SK-MEL-5 (cell line): ENCODE measurements around the gene GADD45B. TPM values are rescaled to one million over a fixed set of nuclear protein-coding genes. Genes with fewer than 3 reads are reported as not detected.

Experiments used
- DNase-seq: peaks from one replicate; pipeline ENCODE4 v3.0.0-alpha.2; 2016; ENCODE audit warnings: low read depth, low spot score
- in situ Hi-C: cut with HindIII; loops from 2 replicates; pipeline ENCODE4 v1.10.0; 2016; ENCODE audit warnings: low sequenced_read_pairs, high pct_unique_total_duplicates, low pct_unique_long_range_greater_than_20kb
- polyA plus RNA-seq, 2 experiments: library from polyadenylated mRNA; depleted of rRNA; stranded (reverse); fragments of >200 nt; gene quantifications; 2 replicates each; pipeline ENCODE4 v1.2.3, GENCODE V29; 2015
- total RNA-seq: library from RNA; depleted of rRNA; stranded (reverse); fragments of >200 nt; shearing (Covaris generic); gene quantifications from 2 replicates; pipeline ENCODE4 v1.2.3, GENCODE V29; 2014; rRNA removed

Gene GADD45B, protein sequence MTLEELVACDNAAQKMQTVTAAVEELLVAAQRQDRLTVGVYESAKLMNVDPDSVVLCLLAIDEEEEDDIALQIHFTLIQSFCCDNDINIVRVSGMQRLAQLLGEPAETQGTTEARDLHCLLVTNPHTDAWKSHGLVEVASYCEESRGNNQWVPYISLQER
- 4.0 TPM in 2 replicates for total RNA-seq
- polyA plus RNA-seq (2015; cell fraction: cytosol; rRNA removed), result 4.4 and 4.8 TPM in 2 replicates
- 1.9 and 3.6 TPM in 2 replicates for polyA plus RNA-seq (2015; cell fraction: nucleus; rRNA removed)

- in situ Hi-C loops, result no loop called here
- peak; percentile 93 for DNase-seq
Observed at GRCh38 chr19:2475702-2476450, at the start of gene GADD45B. GADD45B (plus strand) TSS chr19:2476127; CDS start chr19:2476359, 232 bp downstream.

DNA sequence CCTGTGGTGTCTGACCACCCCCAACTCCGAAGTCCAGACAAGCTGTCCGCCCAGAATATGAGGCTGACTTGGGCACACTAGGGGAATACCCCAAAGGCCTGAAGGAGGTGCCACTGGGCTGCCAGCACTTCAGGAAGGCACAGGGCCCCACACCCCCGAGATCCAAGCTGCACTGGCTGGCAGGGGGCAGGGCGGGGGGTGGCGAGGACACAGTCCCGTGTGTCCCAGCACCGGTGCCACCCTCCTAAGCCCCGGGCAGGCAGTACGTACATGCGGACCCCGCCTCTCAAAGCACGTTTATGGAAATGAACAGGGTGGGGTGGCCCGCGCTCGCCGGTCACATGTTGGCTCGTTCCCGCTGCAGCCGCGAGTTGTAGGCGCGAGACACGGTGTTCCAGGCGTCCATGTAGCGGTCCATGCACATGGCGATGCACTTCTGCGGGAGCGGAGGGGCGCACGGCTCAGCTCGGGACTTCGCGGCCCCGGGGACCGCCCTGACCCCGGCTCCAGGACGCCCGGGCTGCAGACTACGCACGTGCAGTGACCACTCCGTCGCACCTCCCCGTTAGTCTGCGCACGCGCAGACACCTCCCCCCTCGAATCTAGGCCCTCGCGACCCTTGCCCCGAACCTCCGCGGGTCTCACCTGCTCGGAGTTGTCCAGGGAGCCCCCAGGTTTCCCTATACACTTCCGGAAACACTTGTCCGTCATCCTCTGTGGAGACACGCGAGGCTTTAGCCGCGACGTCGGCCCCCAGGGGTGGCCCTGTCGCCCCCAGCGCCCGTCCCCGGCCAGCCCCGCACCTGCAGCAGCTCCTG, 49.1 kb upstream of the GADD45B start:
- in situ Hi-C loops, result no loop called here
- peak; percentile 38 for DNase-seq

GRCh38 chr19:2427429-2428320, 48.3 kb upstream of the GADD45B start, which contains the start of gene TIMM13:
TIMM13 (minus strand) TSS chr19:2427586; CDS start chr19:2427533, 53 bp downstream.
- DNase-seq, result peak; percentile 92
- in situ Hi-C loops, result no loop called here

DNA sequence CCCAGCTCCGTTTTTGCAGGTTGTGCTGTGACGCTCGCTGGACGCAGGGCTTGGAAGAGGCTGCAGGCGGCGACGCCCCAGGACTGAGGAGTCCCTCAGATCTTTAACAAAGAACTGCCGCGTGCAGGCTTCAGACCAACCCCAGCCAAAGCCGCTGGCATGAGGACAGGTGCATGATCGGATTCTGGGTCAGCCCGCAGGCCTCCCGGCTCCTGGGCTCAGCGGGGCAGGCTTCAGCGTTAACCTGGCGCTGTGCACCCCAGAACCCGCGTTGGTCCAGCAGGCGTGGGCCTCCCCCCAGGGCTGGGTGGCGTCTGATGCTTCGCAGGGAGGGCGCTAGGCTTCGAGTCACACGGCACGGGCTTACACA, 47.6 kb upstream of the GADD45B start:
- DNase-seq, result no peak
- in situ Hi-C loops, result no loop called here

- in situ Hi-C loops, result no loop called here
- DNase-seq, result no peak
Observed at GRCh38 chr19:2428756-2429711, 46.9 kb upstream of the GADD45B start.

DNA sequence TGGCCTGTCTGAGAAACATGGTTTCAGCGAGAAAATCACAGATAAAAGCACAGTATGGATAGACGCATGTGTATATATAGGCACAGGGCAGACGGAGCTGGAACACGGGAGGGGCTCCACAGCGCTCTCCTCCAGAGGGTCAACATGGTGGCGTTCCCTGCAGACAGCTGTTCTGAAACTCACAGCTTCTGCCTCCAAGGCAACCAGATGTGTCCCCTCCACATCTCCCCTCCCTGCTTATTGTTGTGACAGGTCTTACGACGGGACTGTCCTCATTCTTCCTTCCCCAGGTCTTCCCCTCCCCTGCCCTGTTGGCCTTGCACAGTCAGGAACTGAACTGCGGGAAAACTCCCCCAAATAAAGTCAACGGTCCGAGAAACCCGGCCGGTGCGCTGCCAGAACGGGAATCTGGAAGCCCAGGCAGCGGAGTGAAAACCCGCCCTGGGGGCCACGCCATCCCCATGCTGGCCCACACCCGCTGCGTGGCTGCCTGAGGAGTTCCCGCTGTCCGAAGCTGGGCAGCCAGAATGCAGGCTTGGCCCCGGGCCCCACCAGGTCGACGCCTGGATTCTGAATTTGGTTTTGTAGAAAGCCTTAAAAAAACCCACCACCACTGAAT, 45.9 kb upstream of the GADD45B start:
- in situ Hi-C loops, result no loop called here

DNA sequence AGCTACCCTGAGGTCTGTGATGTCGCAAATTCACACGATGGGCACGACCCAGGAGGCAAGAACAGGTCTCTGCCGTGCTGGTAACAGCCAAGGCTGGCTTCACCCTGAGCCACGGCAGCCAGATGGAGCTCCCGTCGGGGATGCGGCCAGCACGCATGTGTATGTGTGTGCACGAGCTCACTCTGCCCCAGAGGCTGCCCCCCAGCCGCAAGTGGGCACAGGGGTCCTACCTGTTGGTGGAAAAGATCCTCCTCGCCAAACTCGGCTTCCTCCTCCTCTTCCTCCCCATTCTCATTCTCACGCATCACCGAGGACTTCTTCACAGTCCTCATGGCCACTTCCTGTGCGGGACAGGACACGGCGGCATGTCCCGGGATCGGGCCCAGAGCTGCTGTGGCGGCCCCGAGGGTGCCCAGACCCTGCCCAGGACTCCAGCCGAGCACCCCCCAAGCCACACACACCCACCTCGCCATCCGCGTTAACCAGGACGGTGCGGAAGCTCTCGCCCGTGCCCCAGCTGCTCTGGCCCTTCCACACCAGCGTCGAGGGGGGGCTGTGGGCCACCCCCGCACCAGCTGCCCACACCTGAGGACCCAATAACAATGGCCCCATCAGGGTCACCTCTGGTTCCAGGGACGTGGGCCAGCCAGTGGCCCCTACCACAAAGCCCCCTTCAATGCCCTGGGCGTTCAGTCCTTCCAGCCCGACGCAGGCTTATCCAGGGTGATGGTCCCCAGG, 44.4 kb upstream of the GADD45B start:
- in situ Hi-C loops, result no loop called here
- DNase-seq, result no peak

More for the DNA sequence above, 45.9 kb upstream of the GADD45B start:
- no peak for DNase-seq

DNA sequence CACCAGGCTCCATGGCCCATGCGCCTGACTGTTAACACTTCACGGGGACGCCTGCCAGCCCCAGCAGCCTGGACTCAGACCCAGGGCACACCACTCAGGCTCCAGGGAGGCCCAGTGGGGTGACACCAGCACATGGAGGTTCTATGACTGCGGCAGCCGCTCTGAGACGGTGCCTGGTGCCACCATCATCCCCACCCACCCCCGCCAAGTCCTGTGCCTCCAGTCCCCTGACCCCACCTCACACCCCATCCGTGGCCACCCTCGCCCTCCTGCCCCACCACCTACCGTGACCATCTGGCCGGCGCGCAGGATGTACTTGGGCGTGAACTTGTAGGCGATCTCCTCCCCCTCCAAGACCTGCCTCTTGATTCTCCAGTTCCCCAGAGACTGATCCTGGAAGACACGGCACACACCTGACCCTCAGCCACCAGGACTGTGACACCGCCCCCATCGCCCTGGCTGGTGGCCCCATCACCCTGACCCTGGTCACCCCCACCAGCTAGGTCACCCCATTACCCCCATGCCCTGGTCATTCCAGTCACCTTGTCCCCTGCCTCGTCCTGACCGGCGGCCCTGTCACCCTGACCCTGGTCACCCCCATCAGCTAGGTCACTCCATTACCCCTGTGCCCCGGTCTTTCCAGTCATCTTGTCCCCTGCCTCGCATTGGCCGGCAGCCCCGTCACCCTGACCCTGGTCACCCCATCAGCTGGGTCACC, 43.6 kb upstream of the GADD45B start:
- in situ Hi-C loops, result no loop called here
- DNase-seq, result no peak

DNA sequence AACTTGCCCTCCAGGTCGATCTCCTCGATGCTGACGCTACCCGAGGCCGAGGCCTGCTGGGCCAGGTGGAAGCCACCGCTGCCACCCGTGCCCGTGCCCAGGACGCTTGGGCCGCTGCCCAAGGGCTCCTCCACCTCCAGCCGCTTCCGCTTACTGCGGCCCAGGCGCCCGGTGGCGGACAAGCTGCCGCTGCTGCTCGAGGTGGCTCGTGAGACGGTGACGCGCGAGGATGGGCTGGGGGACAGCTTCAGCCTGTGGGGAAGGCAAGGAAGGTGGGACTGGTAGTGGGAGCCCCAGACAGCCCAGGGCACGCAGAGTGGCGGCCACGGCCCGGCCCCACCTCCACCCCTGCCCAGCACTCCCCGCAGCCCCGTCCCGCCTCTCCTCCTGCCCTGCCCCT, 42.1 kb upstream of the GADD45B start:
- in situ Hi-C loops, result no loop called here
- DNase-seq, result no peak

DNA sequence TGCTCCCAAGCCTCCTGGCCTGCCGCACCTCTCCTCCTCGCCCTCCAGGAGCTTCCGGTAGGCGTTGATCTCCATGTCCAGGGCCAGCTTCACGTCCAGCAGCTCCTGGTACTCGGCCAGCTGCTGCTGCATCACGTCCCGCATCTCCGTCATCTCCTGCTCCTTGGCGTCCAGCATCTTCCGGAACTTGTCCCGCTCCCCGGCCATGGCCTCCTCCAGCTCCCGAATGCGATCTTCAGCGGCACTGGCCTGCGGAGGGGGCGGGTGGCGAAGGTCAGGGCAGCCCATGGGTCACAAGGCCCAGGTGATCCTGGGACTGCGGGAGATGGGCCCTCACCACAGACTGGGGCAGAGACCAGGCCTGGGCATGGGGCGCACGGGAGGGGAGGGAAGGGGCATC, 41.7 kb upstream of the GADD45B start:
- in situ Hi-C loops, result no loop called here
- no peak for DNase-seq

GRCh38 chr19:2434721-2435265, 41.1 kb upstream of the GADD45B start:
- no peak for DNase-seq
- in situ Hi-C loops, result no loop called here

DNA sequence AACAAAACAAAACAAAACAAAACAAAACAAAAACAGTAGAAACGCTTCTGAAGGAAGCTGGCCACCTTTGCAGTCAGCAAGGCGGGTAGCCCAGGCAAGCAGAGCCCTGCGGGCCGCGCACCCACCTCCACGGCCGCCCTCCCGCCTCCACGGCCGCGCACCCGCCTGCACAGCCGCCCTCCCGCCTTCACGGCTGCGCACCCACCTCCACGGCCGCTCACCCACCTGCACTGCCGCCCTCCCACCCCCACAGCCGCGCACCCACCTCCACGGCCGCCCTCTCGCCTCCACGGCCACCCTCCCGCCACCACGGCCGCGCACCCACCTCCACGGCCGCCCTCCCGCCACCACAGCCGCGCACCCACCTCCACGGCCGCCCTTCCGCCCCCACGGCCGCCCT, 39.5 kb upstream of the GADD45B start:
- DNase-seq, result no peak
- in situ Hi-C loops, result no loop called here

DNA sequence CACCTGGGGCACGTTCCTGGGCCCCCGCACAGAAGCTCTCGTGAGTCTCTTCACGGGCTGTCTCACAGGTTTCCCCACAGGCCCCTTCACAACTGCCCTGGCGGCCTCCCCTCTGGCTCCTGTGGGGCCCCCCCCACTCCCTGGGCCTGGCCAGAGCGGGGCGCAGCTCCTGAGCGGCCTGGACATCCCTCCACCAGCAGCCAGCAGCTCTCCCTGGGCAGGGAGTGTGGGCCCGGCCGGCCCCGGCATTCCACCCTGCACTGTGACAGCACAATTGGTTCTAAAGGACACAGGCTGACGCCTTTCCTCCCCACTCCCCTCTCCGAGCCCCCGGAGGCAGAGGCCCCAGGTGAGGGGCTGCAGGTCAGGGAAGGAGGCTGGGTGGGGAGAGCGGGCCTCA, 39.0 kb upstream of the GADD45B start:
- in situ Hi-C loops, result no loop called here
- DNase-seq, result no peak

GRCh38 chr19:2438178-2438577, 37.7 kb upstream of the GADD45B start:
- DNase-seq, result no peak
- in situ Hi-C loops, result no loop called here

- in situ Hi-C loops, result no loop called here
- no peak for DNase-seq
Observed at GRCh38 chr19:2440515-2440914, 35.4 kb upstream of the GADD45B start.
